ENCODE data around the gene PPP2R5C.
"Not testable (repeated sequence)": the region's sequence is repeated elsewhere in the genome, so short reads cannot be mapped to it uniquely, and the experiment has no call there.

The PPP2R5C gene

DNA sequence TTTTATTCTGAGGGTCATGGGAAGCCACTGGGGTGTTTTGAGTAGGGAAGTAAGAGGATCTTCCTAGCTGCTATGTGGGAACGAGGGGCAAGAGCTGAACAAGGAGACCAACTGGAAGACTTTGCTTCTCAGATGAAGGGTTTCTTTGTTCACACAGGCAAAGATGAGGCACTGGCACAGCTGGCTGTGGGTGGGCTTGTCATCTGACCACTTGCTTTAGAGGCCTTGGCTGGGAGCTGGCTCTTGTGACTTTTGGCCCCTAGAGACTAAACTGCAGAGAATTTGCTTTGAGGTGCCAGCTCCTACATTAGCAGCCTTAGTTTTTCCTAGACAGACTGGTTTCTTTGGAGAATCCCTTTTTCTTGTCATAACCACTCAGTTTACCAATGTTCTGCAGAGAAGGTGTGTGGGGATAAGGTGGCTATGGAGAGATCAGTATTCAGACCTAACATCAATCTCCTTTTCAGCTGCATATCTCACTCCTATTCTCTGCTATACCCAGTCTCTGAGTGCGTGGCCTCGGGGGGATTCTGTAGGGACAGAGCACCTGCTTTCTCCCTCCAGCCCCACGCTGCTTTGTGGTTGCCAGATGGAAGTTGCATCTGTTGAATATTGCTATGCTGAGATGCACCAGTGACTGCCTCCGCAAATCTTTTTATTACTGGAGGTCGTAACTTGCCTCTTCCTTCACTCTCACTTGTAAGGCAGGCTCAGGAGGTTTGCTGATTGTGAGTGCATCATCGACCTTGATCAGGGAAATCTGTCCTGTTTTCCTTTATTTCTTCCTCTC lies 12.7 kb downstream of the PPP2R5C start:
- in situ Hi-C loops (cut with MboI; ENCODE audit: low pct_unique_long_range_greater_than_20kb, low sequenced_read_pairs) = no loop called here

DNA sequence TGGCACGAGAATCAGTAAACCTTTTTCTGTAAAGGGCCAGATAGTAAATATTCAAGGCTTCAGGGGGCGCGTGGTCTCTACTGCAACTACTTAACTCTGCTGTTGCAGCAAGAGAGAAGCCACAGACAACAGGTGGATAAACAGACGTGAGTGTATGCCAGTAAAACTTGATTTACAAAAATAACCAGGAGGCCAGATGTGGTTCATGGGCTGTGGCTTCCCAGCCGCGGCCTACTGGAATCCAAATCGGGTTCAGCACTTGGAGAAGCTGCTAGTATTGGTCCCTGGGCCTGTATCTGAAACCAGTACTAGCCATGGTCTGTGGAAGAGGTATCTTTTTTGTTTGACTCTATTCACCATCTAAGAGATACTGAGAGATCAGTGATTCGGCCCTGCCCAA lies 13.3 kb downstream of the PPP2R5C start:
- in situ Hi-C loops (cut with MboI; ENCODE audit: low pct_unique_long_range_greater_than_20kb, low sequenced_read_pairs) = no loop called here
- DNase-seq = no peak

More for the DNA sequence above, 12.7 kb downstream of the PPP2R5C start:
- no peak for DNase-seq

DNA sequence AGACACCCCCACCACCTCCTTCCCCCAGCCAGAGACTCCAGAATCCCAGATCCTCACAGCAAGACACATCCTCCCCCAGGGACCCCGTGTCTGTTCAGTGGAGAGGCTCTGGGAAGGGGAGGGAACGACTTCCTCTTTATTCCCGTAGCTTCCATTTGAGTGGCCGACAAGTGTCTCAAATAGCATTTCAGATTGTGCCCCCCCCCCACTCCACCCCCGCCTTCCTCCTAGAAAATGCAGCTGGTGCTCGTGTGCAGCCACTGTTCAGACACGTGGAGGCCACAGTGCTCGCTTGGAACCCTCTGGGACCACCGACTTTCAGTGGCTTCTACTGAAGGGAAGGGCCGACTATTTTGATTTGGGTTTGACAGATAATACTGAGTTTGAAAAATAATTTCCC lies 14.3 kb downstream of the PPP2R5C start:
- in situ Hi-C loops (cut with MboI; ENCODE audit: low pct_unique_long_range_greater_than_20kb, low sequenced_read_pairs) = no loop called here
- peak; percentile 27 for DNase-seq

GRCh38 chr14:101776344-101776743 lies 14.8 kb downstream of the PPP2R5C start:
- in situ Hi-C loops (cut with MboI; ENCODE audit: low pct_unique_long_range_greater_than_20kb, low sequenced_read_pairs) = no loop called here
- no peak for DNase-seq

DNA sequence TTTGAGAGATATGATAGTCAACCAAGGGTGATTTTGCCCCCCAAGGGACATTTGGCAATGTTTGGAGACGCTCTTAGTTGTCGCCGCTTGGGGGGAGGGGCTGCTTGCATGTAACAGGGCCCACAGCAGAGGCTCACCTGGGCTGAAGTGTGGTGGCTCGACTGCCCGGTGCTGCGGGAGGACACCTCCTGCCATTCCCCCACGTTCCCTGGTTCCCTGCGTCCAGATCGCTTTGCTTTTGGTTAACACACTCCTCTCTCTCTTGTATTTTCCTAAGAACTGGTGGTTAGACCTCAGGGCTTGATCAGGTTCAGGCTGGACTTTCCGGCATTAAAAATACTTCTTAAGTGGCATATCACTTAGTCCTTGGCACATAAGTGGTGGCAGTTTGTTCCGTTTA lies 18.9 kb downstream of the PPP2R5C start:
- DNase-seq = no peak
- in situ Hi-C loops (cut with MboI; ENCODE audit: low pct_unique_long_range_greater_than_20kb, low sequenced_read_pairs) = no loop called here

DNA sequence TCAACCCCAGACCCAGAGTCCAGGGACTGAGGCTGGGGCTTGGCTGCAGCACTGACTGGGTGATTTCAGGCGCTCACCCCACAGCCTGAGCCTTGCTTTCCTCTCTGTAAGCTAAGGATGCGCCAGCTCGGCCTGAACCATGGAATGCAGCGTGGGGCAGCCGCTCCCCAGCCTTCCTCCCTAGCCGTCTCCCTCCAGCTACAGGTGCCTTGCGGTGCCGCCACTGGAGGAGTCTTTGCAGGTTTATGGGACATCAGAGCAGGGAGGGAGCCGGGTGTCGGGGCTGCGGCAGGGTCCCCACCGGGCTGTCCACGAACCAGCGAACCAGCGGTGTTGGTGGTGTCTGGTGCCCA lies 19.4 kb downstream of the PPP2R5C start:
- in situ Hi-C loops (cut with MboI; ENCODE audit: low pct_unique_long_range_greater_than_20kb, low sequenced_read_pairs) = no loop called here

GRCh38 chr14:101781240-101782061 lies 19.9 kb downstream of the PPP2R5C start:
- in situ Hi-C loops (cut with MboI; ENCODE audit: low pct_unique_long_range_greater_than_20kb, low sequenced_read_pairs) = no loop called here
- no peak for DNase-seq

More for the DNA sequence above, 19.4 kb downstream of the PPP2R5C start:
- no peak for DNase-seq

DNA sequence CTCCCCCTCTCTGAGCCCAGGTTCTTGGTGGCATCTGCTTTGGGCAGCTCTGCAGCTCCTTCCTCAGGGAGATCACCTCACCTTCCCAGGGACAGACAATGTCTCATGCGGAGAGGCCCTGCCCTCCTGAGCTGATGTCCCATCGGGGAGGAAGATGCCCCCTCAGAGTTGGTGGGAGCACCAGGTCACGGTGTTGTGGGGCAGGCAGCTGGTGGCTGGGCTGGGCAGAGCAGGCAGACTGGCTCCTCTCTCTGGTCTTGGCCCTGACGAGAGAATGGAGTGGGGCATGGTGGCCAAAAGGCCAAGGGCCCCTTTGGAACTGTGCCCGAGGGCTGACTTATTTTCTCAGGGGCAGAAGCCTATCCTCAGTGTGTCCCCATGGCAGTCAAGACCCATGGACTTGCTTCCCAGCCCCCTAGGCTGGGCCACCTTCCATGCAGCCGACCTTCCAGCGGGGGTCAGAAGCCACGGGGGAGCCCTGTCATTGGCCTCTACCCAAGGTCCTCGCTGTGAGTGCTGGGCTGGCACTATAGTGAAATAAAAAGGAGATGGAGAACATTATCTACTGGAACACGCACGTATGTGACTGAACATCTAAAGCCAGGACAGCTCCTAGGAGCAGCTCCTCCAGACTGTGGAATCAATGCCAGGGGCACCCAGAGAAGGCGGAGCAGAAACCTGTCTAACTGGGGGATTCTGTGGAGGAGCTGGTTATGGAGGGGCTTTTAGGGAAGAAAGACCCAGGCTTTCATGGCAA lies 21.9 kb downstream of the PPP2R5C start:
- DNase-seq = no peak
- in situ Hi-C loops (cut with MboI; ENCODE audit: low pct_unique_long_range_greater_than_20kb, low sequenced_read_pairs) = no loop called here

- DNase-seq = no peak
- in situ Hi-C loops (cut with MboI; ENCODE audit: low pct_unique_long_range_greater_than_20kb, low sequenced_read_pairs) = no loop called here
Observed at GRCh38 chr14:101784631-101785030, 23.1 kb downstream of the PPP2R5C start.

- DNase-seq = no peak
- in situ Hi-C loops (cut with MboI; ENCODE audit: low pct_unique_long_range_greater_than_20kb, low sequenced_read_pairs) = no loop called here
Observed at GRCh38 chr14:101788016-101788635, 26.6 kb downstream of the PPP2R5C start.

DNA sequence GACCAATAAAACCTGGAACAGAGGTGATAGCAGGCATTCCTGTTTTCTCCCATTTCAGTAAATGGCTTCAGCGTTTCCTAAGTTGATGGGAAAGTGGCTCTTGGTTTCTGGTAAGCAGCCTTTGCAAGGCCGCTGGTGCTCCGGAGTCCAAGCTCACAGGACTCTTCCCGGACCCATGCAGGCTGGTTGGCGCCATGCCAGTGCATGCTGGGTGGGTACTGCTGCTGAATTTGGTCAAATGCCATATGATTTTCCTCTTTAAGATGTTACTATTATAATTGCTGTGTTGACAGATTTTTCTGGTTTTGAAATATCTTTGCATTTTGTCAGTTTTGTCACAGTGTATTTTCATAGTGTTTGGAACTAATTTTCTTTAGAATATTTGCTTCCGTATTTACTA lies 27.7 kb downstream of the PPP2R5C start:
- DNase-seq = no peak
- in situ Hi-C loops (cut with MboI; ENCODE audit: low pct_unique_long_range_greater_than_20kb, low sequenced_read_pairs) = no loop called here

DNA sequence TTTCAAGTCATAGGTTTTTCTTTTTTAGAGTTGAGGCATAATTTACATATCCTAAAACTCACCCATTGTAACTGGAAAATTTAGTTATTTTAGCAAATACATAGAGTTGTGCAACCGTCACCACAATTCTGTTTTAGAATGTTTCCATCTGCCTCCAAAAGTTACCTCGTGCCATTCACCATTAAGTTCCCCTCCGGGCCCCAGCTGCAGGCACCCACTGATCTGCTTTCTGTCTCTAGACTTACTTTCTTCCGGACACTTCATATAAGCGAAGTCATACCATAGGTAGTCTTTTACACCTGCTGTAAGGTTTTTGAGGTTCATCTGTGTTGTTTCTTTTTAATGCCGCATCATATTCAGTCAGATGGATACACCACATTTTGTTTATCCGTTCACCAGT lies 28.7 kb downstream of the PPP2R5C start:
- DNase-seq = no peak
- in situ Hi-C loops (cut with MboI; ENCODE audit: low pct_unique_long_range_greater_than_20kb, low sequenced_read_pairs) = no loop called here

GRCh38 chr14:101791919-101792572 lies 30.5 kb downstream of the PPP2R5C start:
- DNase-seq = no peak
- in situ Hi-C loops (cut with MboI; ENCODE audit: low pct_unique_long_range_greater_than_20kb, low sequenced_read_pairs) = no loop called here

DNA sequence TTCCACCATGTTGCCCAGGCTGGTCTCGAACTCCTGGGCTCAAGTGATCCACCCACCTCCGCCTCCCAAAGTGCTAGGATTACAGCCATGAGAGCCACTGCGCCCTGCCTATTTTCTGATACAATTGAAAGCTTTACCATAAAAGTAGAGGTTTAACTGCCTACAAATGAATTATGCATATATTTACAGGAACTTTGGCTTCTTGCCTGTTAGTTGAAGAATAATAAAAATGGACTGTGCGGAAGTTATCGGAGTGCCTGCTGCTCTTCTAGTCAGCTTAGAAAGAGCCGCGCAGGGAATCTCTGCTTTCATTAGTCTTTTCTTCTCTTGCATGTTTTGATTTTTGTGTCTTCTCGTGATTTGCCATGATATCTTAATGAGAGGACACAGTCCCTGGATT lies 34.5 kb downstream of the PPP2R5C start:
- no peak for DNase-seq
- in situ Hi-C loops (cut with MboI; ENCODE audit: low pct_unique_long_range_greater_than_20kb, low sequenced_read_pairs) = no loop called here

DNA sequence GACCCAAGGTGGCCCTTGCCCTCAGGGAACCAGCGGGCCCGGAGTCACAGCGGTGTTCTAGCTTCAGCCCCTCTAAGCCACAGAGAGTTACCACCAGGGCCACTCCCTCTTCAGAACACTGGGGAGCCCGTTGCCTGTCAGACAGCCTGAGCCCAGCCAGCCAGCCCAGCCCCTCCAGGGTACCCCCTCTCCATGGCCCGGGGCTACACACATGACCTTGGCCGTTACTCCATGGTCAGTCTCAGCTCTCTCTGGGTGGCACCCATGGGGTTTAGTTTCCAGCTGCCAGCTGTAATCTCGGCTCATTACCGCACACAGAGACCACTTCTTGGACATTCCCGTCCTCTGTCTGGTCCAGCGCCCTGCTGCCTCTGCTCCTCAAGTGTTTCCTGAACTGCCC lies 35.0 kb downstream of the PPP2R5C start:
- no peak for DNase-seq
- in situ Hi-C loops (cut with MboI; ENCODE audit: low pct_unique_long_range_greater_than_20kb, low sequenced_read_pairs) = no loop called here

DNA sequence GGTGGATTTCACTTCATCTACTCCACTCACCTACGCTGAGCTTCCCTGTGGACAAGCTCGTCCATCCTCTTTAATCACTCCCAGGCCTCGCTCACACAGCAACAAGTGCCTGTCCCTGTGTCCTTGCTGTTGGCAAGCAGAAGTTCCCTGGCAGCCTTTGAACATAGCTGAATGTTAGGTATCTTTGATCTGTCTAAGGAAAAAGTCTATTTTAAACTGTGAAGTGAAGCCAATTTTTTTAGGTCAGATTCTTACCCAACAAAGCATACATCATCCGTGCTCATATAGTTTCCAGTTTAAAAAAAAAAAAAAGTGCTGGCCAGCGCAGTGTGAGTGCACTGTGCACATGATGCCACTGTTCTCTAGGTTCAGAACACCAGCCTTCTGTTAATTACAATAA lies 36.3 kb downstream of the PPP2R5C start:
- no peak for DNase-seq
- in situ Hi-C loops (cut with MboI; ENCODE audit: low pct_unique_long_range_greater_than_20kb, low sequenced_read_pairs) = no loop called here

GRCh38 chr14:101804373-101804772 lies 42.9 kb downstream of the PPP2R5C start:
- in situ Hi-C loops (cut with MboI; ENCODE audit: low pct_unique_long_range_greater_than_20kb, low sequenced_read_pairs); DNase-seq: not testable (repeated sequence)

GRCh38 chr14:101806252-101806651 lies 44.7 kb downstream of the PPP2R5C start:
- in situ Hi-C loops (cut with MboI; ENCODE audit: low pct_unique_long_range_greater_than_20kb, low sequenced_read_pairs); DNase-seq: not testable (repeated sequence)

Data from KBM-7 (cell line).